Measurements from ENCODE around the gene CALCR. TPM values are rescaled to one million over a fixed set of nuclear protein-coding genes. Genes with fewer than 3 reads are reported as not detected.

Gene CALCR
- total RNA-seq, 2 donors from 2014 or later, result not detected

- no peak for ATAC-seq
- no peak for TF ChIP-seq POLR2A (IDR thresholded peaks at IDR 0.05)
- no peak for TF ChIP-seq CTCF (IDR thresholded peaks at IDR 0.05)
These were observed 143.5 kb downstream of the CALCR start for GRCh38 chr7:93430917-93431588.

GRCh38 chr7:93429563-93429962 is 145.0 kb downstream of the CALCR start:
- ATAC-seq (no peak), DNase-seq (no peak)
- 65% methylated on average over 3 of the region's 3 CpGs for WGBS, 2 donors
- H3K4me3 ChIP-seq, result no peak overlapping the region
- H3K27ac ChIP-seq, result no peak overlapping the region
- no peaks in the 10 kb centered on the region for H3K36me3 ChIP-seq (replicated peaks in 1 of 2; ENCODE audit: insufficient read depth in 1 of 2, low read depth in 2 of 2)
- intact Hi-C loops (cut with DNase I), result no loop called here
- H3K27me3 ChIP-seq, result no peaks in the 10 kb centered on the region
- TF ChIP-seq POLR2A (IDR thresholded peaks at IDR 0.05) (no peak), CTCF (IDR thresholded peaks at IDR 0.05) (no peak)
- no peaks in the 10 kb centered on the region for H3K4me1 ChIP-seq
- no peaks in the 10 kb centered on the region for H3K9me3 ChIP-seq

More at GRCh38 chr7:93430917-93431588, 143.5 kb downstream of the CALCR start:
- no peaks in the 10 kb centered on the region for H3K36me3 ChIP-seq (replicated peaks in 1 of 2; ENCODE audit: insufficient read depth in 1 of 2, low read depth in 2 of 2)
- no peaks in the 10 kb centered on the region for H3K9me3 ChIP-seq
- H3K4me3 ChIP-seq, result no peak overlapping the region
- DNase-seq, result no peak
- no peak overlapping the region for H3K27ac ChIP-seq
- no peaks in the 10 kb centered on the region for H3K27me3 ChIP-seq
- H3K4me1 ChIP-seq, result no peaks in the 10 kb centered on the region
- intact Hi-C loops (cut with DNase I), result no loop called here
- 67 to 71% methylated on average over 8 of the region's 8 CpGs for WGBS, 2 donors

GRCh38 chr7:93427107-93427506 is 147.4 kb downstream of the CALCR start:
- intact Hi-C loops (cut with DNase I), result no loop called here
- WGBS, 2 donors, result 43 to 56% methylated on average over 2 of the region's 2 CpGs
- no peak for TF ChIP-seq POLR2A (IDR thresholded peaks at IDR 0.05)
- TF ChIP-seq CTCF (IDR thresholded peaks at IDR 0.05), result no peak

GRCh38 chr7:93426155-93426696 is 148.3 kb downstream of the CALCR start:
- Histone ChIP-seq H3K27ac (no peak overlapping the region), H3K36me3 (replicated peaks in 1 of 2; ENCODE audit: insufficient read depth in 1 of 2, low read depth in 2 of 2) (no peaks in the 10 kb centered on the region), H3K9me3 (no peaks in the 10 kb centered on the region), H3K4me3 (no peak overlapping the region), H3K27me3 (no peaks in the 10 kb centered on the region), H3K4me1 (no peaks in the 10 kb centered on the region)
- no peak for DNase-seq
- intact Hi-C loops (cut with DNase I), result no loop called here
- ATAC-seq, result no peak
- TF ChIP-seq POLR2A (IDR thresholded peaks at IDR 0.05) (no peak), CTCF (IDR thresholded peaks at IDR 0.05) (no peak)
- WGBS, 2 donors, result 79 to 80% methylated on average over 15 of the region's 15 CpGs

More at GRCh38 chr7:93427107-93427506, 147.4 kb downstream of the CALCR start:
- Histone ChIP-seq H3K4me1 (no peaks in the 10 kb centered on the region), H3K27ac (no peak overlapping the region), H3K36me3 (replicated peaks in 1 of 2; ENCODE audit: insufficient read depth in 1 of 2, low read depth in 2 of 2) (no peaks in the 10 kb centered on the region), H3K4me3 (no peak overlapping the region), H3K9me3 (no peaks in the 10 kb centered on the region), H3K27me3 (no peaks in the 10 kb centered on the region)
- ATAC-seq, result no peak
- DNase-seq, result no peak

- no peak overlapping the region for H3K27ac ChIP-seq
- no peak for TF ChIP-seq POLR2A (IDR thresholded peaks at IDR 0.05)
- no peak for TF ChIP-seq CTCF (IDR thresholded peaks at IDR 0.05)
- H3K4me1 ChIP-seq, result no peaks in the 10 kb centered on the region
- DNase-seq (no peak), ATAC-seq (no peak)
- intact Hi-C loops (cut with DNase I), result no loop called here
- no peak overlapping the region for H3K4me3 ChIP-seq
- H3K36me3 ChIP-seq (replicated peaks in 1 of 2; ENCODE audit: insufficient read depth in 1 of 2, low read depth in 2 of 2), result no peaks in the 10 kb centered on the region
- H3K27me3 ChIP-seq, result no peaks in the 10 kb centered on the region
- no peaks in the 10 kb centered on the region for H3K9me3 ChIP-seq
These were observed 159.9 kb downstream of the CALCR start for GRCh38 chr7:93414574-93414973.
